ENCODE results near the gene OBSL1. TPM values are rescaled to one million over a fixed set of nuclear protein-coding genes. Genes with fewer than 3 reads are reported as not detected.

Gene OBSL1
- total and polyA plus RNA-seq, 2 of the 4 experiments (the other 2 are of a cell fraction) = 21.5 to 51.2 TPM

- Histone ChIP-seq H4K91ac (ENCODE audit: insufficient read depth, low read depth, low read length) (no peak overlapping the region), H2AK9ac (replicated peaks; ENCODE audit: low read depth, low read length, poor library complexity) (peak overlapping the region; percentile 68), H2BK20ac (ENCODE audit: low read depth, low read length) (no peak overlapping the region), H3K56ac (ENCODE audit: extremely low read depth, insufficient read depth, low read length) (no peak overlapping the region), H3K27me3 (ENCODE audit: control insufficient read depth, insufficient read depth, low read length) (no peaks in the 10 kb centered on the region), H3K27ac (ENCODE audit: insufficient read depth, low read length) (no peak overlapping the region), H3K9ac (ENCODE audit: low read depth, low read length) (no peak overlapping the region), H2AFZ (replicated peaks; ENCODE audit: low read length, poor library complexity) (no peak overlapping the region), H2BK15ac (ENCODE audit: low read depth, low read length) (no peak overlapping the region), H3K9me3 (ENCODE audit: control insufficient read depth, insufficient read depth, low read length) (no peaks in the 10 kb centered on the region), H3K14ac (replicated peaks; ENCODE audit: low read depth, low read length) (no peak overlapping the region), H3K23ac (ENCODE audit: low read depth, low read length) (no peak overlapping the region), H3K36me3 (ENCODE audit: control insufficient read depth, insufficient read depth, low read length) (peaks cover 26% of the 10 kb centered on the region), H2BK120ac (ENCODE audit: low read depth, low read length) (no peak overlapping the region), H3K18ac (ENCODE audit: low read depth, low read length) (no peak overlapping the region), H2BK5ac (ENCODE audit: low read depth, low read length, poor library complexity, severe bottlenecking) (no peak overlapping the region), H3K4me3 (ENCODE audit: insufficient read depth, low read depth, low read length) (no peak overlapping the region), H3K4ac (ENCODE audit: low read depth, low read length) (no peak overlapping the region), H4K8ac (ENCODE audit: low read depth in 2 of 2, low read length in 2 of 2) (no peak overlapping the region), H4K20me1 (ENCODE audit: insufficient read depth, low read length) (peaks cover 8% of the 10 kb centered on the region; the same call in 1 of the 2 replicates), H4K5ac (ENCODE audit: low read depth, low read length) (no peak overlapping the region), H3K4me1 (ENCODE audit: control insufficient read depth, insufficient read depth, low read length) (peaks cover 6% of the 10 kb centered on the region), H2AK5ac (ENCODE audit: low read depth, low read length) (no peak overlapping the region), H3K4me2 (ENCODE audit: low read depth, low read length) (no peak overlapping the region), H3K79me1 (ENCODE audit: low read depth in 1 of 2, low read length in 2 of 2) (peaks cover 9 to 18% of the 10 kb centered on the region in 2 experiments), H3K9me1 (ENCODE audit: insufficient read depth, low read length) (peaks cover 6% of the 10 kb centered on the region; the same call in 1 of the 2 replicates)
- POLR2A ChIA-PET (ENCODE audit: unreplicated experiment) = no interaction called here
- in situ Hi-C loops (cut with MboI; ENCODE audit: low sequenced_read_pairs) = no loop called here
- BruUV-seq (replicated peaks) = no TSS peak
- TF ChIP-seq MXI1 (IDR thresholded peaks at IDR 0.05; ENCODE audit: borderline replicate concordance, low read depth, low read length) (no peak), SMC3 (IDR thresholded peaks at IDR 0.05; ENCODE audit: low read depth, low read length) (no peak), CTCF (conservative IDR thresholded peaks at IDR 0.05; ENCODE audit: low read depth, low read length) (no peak), RCOR1 (IDR thresholded peaks at IDR 0.05; ENCODE audit: insufficient replicate concordance, low read length) (no peak), BHLHE40 (IDR thresholded peaks at IDR 0.05; ENCODE audit: low read depth, low read length) (no peak), MAFK (IDR thresholded peaks at IDR 0.05; ENCODE audit: low read depth, low read length) (no peak), CHD1 (IDR thresholded peaks at IDR 0.05; ENCODE audit: low read depth, low read length) (no peak), FOS (IDR thresholded peaks at IDR 0.05; ENCODE audit: low read depth, low read length) (no peak), RAD21 (IDR thresholded peaks at IDR 0.05; ENCODE audit: low read length) (no peak), MAZ (IDR thresholded peaks at IDR 0.05; ENCODE audit: borderline replicate concordance, low read depth, low read length) (no peak), NFE2L2 (IDR thresholded peaks at IDR 0.05; ENCODE audit: low read depth, low read length) (no peak), POLR2A (IDR thresholded peaks at IDR 0.05; ENCODE audit: low read depth, low read length) (no peak), CEBPB (IDR thresholded peaks at IDR 0.05; ENCODE audit: low read depth, low read length) (no peak), RFX5 (IDR thresholded peaks at IDR 0.05; ENCODE audit: low read depth, low read length) (no peak)
- TF ChIP-seq, protein P1, sequence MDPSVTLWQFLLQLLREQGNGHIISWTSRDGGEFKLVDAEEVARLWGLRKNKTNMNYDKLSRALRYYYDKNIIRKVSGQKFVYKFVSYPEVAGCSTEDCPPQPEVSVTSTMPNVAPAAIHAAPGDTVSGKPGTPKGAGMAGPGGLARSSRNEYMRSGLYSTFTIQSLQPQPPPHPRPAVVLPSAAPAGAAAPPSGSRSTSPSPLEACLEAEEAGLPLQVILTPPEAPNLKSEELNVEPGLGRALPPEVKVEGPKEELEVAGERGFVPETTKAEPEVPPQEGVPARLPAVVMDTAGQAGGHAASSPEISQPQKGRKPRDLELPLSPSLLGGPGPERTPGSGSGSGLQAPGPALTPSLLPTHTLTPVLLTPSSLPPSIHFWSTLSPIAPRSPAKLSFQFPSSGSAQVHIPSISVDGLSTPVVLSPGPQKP (IDR thresholded peaks at IDR 0.05; ENCODE audit: borderline replicate concordance, low read depth, low read length) = no peak
- TF ChIP-seq, protein P2, sequence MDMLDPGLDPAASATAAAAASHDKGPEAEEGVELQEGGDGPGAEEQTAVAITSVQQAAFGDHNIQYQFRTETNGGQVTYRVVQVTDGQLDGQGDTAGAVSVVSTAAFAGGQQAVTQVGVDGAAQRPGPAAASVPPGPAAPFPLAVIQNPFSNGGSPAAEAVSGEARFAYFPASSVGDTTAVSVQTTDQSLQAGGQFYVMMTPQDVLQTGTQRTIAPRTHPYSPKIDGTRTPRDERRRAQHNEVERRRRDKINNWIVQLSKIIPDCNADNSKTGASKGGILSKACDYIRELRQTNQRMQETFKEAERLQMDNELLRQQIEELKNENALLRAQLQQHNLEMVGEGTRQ (IDR thresholded peaks at IDR 0.05; ENCODE audit: low read depth, low read length) = no peak
- ATAC-seq (ENCODE audit: low read depth) = no peak
- no peak for DNase-seq
- intact Hi-C loops (cut with micrococcal nuclease) = no loop called here
- WGBS, 2 experiments (ENCODE audit: extremely low coverage in 2 of 2, insufficient read length in 1 of 2) = 98% methylated on average over 7 of the region's 11 CpGs; no CpG with 5 or more reads in 1 of the 2 experiments
- CTCF ChIA-PET = no interaction called here
- dilution Hi-C loops (cut with HindIII; ENCODE audit: low sequenced_read_pairs, unreplicated experiment) = no loop called here
Observed at GRCh38 chr2:219566640-219567039, 4.7 kb downstream of the OBSL1 start.
